WTC11 (cell line): ENCODE results near the gene WDR53. TPM values are rescaled to one million over a fixed set of nuclear protein-coding genes. Genes with fewer than 3 reads are reported as not detected.

Experiments
- ATAC-seq: fragments of 200-7000 bp; cut with Tn5 transposase; 2 replicates; pipeline ENCODE4 v1.10.0; 2021; ENCODE audit warnings: mild to moderate bottlenecking, moderate library complexity
- CTCF ChIA-PET: fragments of 300-600 bp; sonication (Branson Sonifier 250); formaldehyde crosslinking; loops from one replicate; lab custom pipeline; 2021; ENCODE audit warnings: antibody characterized with exemption; lab: Charles Lee
- POLR2A ChIA-PET: fragments of 350-600 bp; sonication (Branson Sonifier 250); formaldehyde crosslinking; loops from one replicate; lab custom pipeline; 2021; ENCODE audit warnings: antibody characterized with exemption; lab: Charles Lee
- DNase-seq: peaks from one replicate; pipeline ENCODE4 v3.0.0; 2021; ENCODE audit warnings: low spot score
- H3K27ac Mint-ChIP-seq: 2 replicates; pipeline ENCODE4 v1.8.0; 2021; ENCODE audit warnings: mixed read lengths
- H3K27me3 Mint-ChIP-seq: 2 replicates; pipeline ENCODE4 v1.8.0; 2021; ENCODE audit warnings: low read depth, mild to moderate bottlenecking, moderate library complexity, mixed read lengths
- H3K36me3 Mint-ChIP-seq: 2 replicates; pipeline ENCODE4 v1.8.0; 2021; ENCODE audit warnings: mixed read lengths
- H3K4me1 Mint-ChIP-seq: 2 replicates; pipeline ENCODE4 v1.8.0; 2022; ENCODE audit warnings: mixed read lengths
- H3K4me3 Mint-ChIP-seq: 2 replicates; pipeline ENCODE4 v1.8.0; 2021; ENCODE audit warnings: mild to moderate bottlenecking, moderate library complexity, mixed read lengths
- H3K9me3 Mint-ChIP-seq: 2 replicates; pipeline ENCODE4 v1.8.0; 2021; ENCODE audit warnings: mixed read lengths
- CREB1 ChIP-seq: sonication (generic); formaldehyde crosslinking; IDR thresholded peaks from 2 replicates; pipeline ENCODE4 v1.8.0; 2023; ENCODE audit warnings: mild to moderate bottlenecking, missing genetic modification reagents
- ELF4 ChIP-seq: sonication (generic); formaldehyde crosslinking; IDR thresholded peaks from 2 replicates; pipeline ENCODE4 v1.8.1; 2022; ENCODE audit warnings: low read depth, mild to moderate bottlenecking, moderate library complexity, missing genetic modification reagents
- EMX1 ChIP-seq: fragments of 250-450 bp; sonication (Bioruptor Pico); IDR thresholded peaks from 2 replicates; pipeline ENCODE4 v1.8.0; 2021; ENCODE audit warnings: mild to moderate bottlenecking
- FOXK1 ChIP-seq: sonication (generic); formaldehyde crosslinking; IDR thresholded peaks from 2 replicates; pipeline ENCODE4 v1.8.0; 2022; ENCODE audit warnings: mild to moderate bottlenecking, moderate library complexity, missing genetic modification reagents
- GRHL2 ChIP-seq: fragments of 250-450 bp; sonication (Bioruptor Pico); IDR thresholded peaks from 2 replicates; pipeline ENCODE4 v1.8.0; 2022; ENCODE audit warnings: mild to moderate bottlenecking, moderate library complexity; ENCODE audit not compliant: insufficient replicate concordance, severe bottlenecking
- HMGXB4 ChIP-seq: sonication (generic); formaldehyde crosslinking; IDR thresholded peaks from 2 replicates; pipeline ENCODE4 v1.8.1; 2023; ENCODE audit warnings: mild to moderate bottlenecking, moderate library complexity, missing genetic modification reagents
- IRF2 ChIP-seq: sonication (generic); formaldehyde crosslinking; IDR thresholded peaks from 2 replicates; pipeline ENCODE4 v1.8.0; 2022; ENCODE audit warnings: low read depth, missing genetic modification reagents, borderline replicate concordance
- MYBL2 ChIP-seq: sonication (generic); formaldehyde crosslinking; IDR thresholded peaks from 2 replicates; pipeline ENCODE4 v1.8.1; 2023; ENCODE audit warnings: mild to moderate bottlenecking, moderate library complexity, missing genetic modification reagents
- NR1H2 ChIP-seq: sonication (generic); formaldehyde crosslinking; IDR thresholded peaks from 2 replicates; pipeline ENCODE4 v1.9.0; 2021; ENCODE audit warnings: mild to moderate bottlenecking, moderate library complexity, missing genetic modification reagents
- NR3C1 ChIP-seq: sonication (generic); formaldehyde crosslinking; conservative IDR thresholded peaks from 2 replicates; pipeline ENCODE4 v1.8.1; 2023; ENCODE audit warnings: low read depth, mild to moderate bottlenecking, missing genetic modification reagents
- PRRX2 ChIP-seq: fragments of 250-450 bp; sonication (Bioruptor Pico); IDR thresholded peaks from 2 replicates; pipeline ENCODE4 v1.8.0; 2021; ENCODE audit warnings: mild to moderate bottlenecking
- TEAD1 ChIP-seq: sonication (generic); formaldehyde crosslinking; IDR thresholded peaks from 2 replicates; pipeline ENCODE4 v1.8.0; 2022; ENCODE audit warnings: mild to moderate bottlenecking, missing genetic modification reagents
- TP53 ChIP-seq: sonication (generic); formaldehyde crosslinking; IDR thresholded peaks from 2 replicates; pipeline ENCODE4 v1.8.1; 2023; ENCODE audit warnings: mild to moderate bottlenecking, missing genetic modification reagents
- ZBTB21 ChIP-seq: sonication (generic); formaldehyde crosslinking; IDR thresholded peaks from 2 replicates; pipeline ENCODE4 v1.8.1; 2023; ENCODE audit warnings: mild to moderate bottlenecking, missing genetic modification reagents, borderline replicate concordance
- ZBTB43 ChIP-seq: sonication (generic); formaldehyde crosslinking; IDR thresholded peaks from 2 replicates; pipeline ENCODE4 v1.8.1; 2023; ENCODE audit warnings: mild to moderate bottlenecking, missing genetic modification reagents
- ZNF263 ChIP-seq: sonication (generic); formaldehyde crosslinking; IDR thresholded peaks from 2 replicates; pipeline ENCODE4 v1.8.1; 2022; ENCODE audit warnings: low read depth, mild to moderate bottlenecking, moderate library complexity, missing genetic modification reagents
- ZNF396 ChIP-seq: fragments of 250-450 bp; sonication (Bioruptor Pico); IDR thresholded peaks from 2 replicates; pipeline ENCODE4 v1.8.0; 2021; ENCODE audit warnings: mild to moderate bottlenecking, moderate library complexity, borderline replicate concordance
- total RNA-seq: library from RNA; stranded (reverse); gene quantifications from 3 replicates; pipeline ENCODE4 v1.2.3, GENCODE V29; 2021
- TF ChIP-seq, protein P1 (sequence below): fragments of 250-450 bp; sonication (Bioruptor Pico); conservative IDR thresholded peaks from 2 replicates; pipeline ENCODE4 v1.9.0; 2021; ENCODE audit warnings: mild to moderate bottlenecking
- TF ChIP-seq, protein P2 (sequence below): sonication (generic); formaldehyde crosslinking; IDR thresholded peaks from 2 replicates; pipeline ENCODE4 v1.8.1; 2022; ENCODE audit warnings: mild to moderate bottlenecking, missing genetic modification reagents, moderate library complexity, borderline replicate concordance
- TF ChIP-seq, protein P3 (sequence below): fragments of 250-450 bp; sonication (Bioruptor Pico); IDR thresholded peaks from 2 replicates; pipeline ENCODE4 v2.1.2; 2022; ENCODE audit warnings: mild to moderate bottlenecking, moderate library complexity
- TF ChIP-seq, protein P4 (sequence below): sonication (generic); formaldehyde crosslinking; IDR thresholded peaks from 2 replicates; pipeline ENCODE4 v1.8.1; 2023; ENCODE audit warnings: mild to moderate bottlenecking, missing genetic modification reagents, moderate library complexity

Gene WDR53
- total RNA-seq, 1 experiment from 2014 or later, result 21.4 TPM

GRCh38 chr3:196517919-196518318 is 50.4 kb downstream of the WDR53 start (continued):
- TF ChIP-seq, protein P1, sequence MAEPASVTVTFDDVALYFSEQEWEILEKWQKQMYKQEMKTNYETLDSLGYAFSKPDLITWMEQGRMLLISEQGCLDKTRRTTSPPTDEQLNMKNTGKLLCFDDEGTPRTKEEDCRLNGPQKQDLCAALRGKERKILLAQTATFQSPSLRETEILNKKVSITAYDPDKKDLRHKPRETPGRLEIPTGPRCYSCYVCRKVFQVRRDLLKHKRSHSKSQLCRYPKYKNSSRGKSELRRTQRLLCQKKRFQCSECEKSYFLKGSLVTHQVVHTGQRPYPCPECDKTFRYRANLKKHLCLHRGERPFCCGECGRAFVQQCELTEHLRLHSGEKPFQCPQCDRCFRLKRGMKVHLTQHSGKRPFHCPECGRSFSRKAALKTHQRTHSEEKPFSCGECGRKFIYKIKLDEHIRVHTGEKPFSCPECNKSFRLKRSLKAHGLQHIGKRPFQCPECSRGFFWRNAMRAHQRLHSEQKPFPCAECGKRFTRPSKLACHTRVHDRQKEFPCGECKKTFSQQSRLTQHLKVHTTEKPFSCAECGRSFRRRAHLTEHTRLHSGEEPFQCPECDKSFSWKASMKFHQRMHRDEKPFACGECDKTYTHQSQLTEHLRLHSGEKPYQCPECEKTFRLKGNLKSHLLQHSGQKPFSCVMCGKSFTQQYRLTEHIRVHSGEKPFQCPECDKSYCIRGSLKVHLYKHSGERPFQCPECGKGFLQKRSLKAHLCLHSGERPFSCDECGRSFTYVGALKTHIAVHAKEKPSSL (CRISPR knock-in tag), result no peak
- no peak for TF ChIP-seq CREB1 (CRISPR knock-in tag)
- TF ChIP-seq, protein P2, sequence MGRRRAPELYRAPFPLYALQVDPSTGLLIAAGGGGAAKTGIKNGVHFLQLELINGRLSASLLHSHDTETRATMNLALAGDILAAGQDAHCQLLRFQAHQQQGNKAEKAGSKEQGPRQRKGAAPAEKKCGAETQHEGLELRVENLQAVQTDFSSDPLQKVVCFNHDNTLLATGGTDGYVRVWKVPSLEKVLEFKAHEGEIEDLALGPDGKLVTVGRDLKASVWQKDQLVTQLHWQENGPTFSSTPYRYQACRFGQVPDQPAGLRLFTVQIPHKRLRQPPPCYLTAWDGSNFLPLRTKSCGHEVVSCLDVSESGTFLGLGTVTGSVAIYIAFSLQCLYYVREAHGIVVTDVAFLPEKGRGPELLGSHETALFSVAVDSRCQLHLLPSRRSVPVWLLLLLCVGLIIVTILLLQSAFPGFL, result no peak
- TF ChIP-seq, protein P3, sequence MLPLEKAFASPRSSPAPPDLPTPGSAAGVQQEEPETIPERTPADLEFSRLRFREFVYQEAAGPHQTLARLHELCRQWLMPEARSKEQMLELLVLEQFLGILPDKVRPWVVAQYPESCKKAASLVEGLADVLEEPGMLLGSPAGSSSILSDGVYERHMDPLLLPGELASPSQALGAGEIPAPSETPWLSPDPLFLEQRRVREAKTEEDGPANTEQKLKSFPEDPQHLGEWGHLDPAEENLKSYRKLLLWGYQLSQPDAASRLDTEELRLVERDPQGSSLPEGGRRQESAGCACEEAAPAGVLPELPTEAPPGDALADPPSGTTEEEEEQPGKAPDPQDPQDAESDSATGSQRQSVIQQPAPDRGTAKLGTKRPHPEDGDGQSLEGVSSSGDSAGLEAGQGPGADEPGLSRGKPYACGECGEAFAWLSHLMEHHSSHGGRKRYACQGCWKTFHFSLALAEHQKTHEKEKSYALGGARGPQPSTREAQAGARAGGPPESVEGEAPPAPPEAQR (CRISPR knock-in tag), result no peak
- TF ChIP-seq, all 79 proteins: peak for 0

DNA sequence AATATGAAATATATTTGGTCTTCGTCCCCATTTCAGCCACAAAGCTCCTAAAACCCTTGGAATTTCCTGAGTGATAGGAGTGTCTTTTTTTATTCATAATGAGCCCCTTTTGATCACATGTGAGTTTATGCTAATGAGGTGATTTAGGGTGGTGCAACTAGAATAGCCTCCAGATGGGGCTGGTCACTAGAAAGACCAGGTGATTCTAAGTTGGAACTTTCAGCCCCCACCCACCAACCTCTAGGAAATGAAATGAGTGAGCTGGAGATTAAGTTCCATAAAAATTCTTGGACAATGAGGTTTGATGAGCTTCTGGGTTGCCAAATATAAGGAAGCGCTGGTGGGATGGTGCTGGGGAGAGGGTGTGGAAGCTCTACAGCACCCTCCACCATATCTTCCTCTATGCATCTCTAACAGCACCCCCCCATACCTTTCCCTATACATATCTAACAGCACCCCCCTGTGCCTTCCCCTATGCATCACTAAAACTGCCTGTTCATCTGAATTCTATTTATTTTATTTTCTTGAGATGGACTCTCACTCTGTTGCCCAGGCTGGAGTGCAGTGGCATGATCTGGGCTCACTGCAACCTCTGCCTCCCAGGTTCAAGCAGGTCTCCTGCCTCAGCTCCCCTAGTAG is 51.1 kb downstream of the WDR53 start:
- Mint-ChIP-seq H3K27me3 (peaks cover 18% of the 10 kb centered on the region), H3K4me3 (no peak overlapping the region), H3K9me3 (peaks cover 64% of the 10 kb centered on the region), H3K4me1 (peaks cover 8% of the 10 kb centered on the region), H3K27ac (no peak overlapping the region), H3K36me3 (peaks cover 51% of the 10 kb centered on the region)
- TF ChIP-seq GRHL2, result no peak
- TF ChIP-seq, protein P4, sequence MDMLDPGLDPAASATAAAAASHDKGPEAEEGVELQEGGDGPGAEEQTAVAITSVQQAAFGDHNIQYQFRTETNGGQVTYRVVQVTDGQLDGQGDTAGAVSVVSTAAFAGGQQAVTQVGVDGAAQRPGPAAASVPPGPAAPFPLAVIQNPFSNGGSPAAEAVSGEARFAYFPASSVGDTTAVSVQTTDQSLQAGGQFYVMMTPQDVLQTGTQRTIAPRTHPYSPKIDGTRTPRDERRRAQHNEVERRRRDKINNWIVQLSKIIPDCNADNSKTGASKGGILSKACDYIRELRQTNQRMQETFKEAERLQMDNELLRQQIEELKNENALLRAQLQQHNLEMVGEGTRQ (CRISPR knock-in tag), result no peak
- DNase-seq, result no peak
- POLR2A ChIA-PET, result no interaction called here
- peak; percentile 23; the same call in 1 of the 2 replicates for ATAC-seq
- CTCF ChIA-PET, result interaction anchor here (0.6 to 3.6 kb wide), 4 partner anchors 12 to 264 kb away, joined by 3 to 12 read pairs (median 5); no protein-coding TSS in a partner anchor

- Mint-ChIP-seq H3K4me3 (no peak within 1 kb of the TSS), H3K27me3 (peaks cover 13% of the 10 kb centered on the region), H3K9me3 (peaks cover 42% of the 10 kb centered on the region), H3K36me3 (peaks cover 32% of the 10 kb centered on the region), H3K4me1 (peaks cover 8% of the 10 kb centered on the region), H3K27ac (no peak within 1 kb of the TSS)
- TF ChIP-seq PRRX2 (CRISPR knock-in tag), result no peak
- no peak for TF ChIP-seq FOXK1 (CRISPR knock-in tag)
- TF ChIP-seq TP53 (CRISPR knock-in tag), result no peak
- TF ChIP-seq ZBTB21 (CRISPR knock-in tag), result no peak
- no peak for TF ChIP-seq MYBL2
- no peak for TF ChIP-seq GRHL2
- no peak for TF ChIP-seq NR1H2 (CRISPR knock-in tag)
- no peak for TF ChIP-seq TEAD1 (CRISPR knock-in tag)
- no peak for TF ChIP-seq ELF4 (CRISPR knock-in tag)
- no peak for TF ChIP-seq ZNF263 (CRISPR knock-in tag)
- TF ChIP-seq NR3C1, result no peak
- no peak for TF ChIP-seq HMGXB4 (CRISPR knock-in tag)
- TF ChIP-seq IRF2 (CRISPR knock-in tag), result no peak
- no peak for TF ChIP-seq ZBTB43 (CRISPR knock-in tag)
- TF ChIP-seq ZNF396 (CRISPR knock-in tag), result no peak
- no peak for TF ChIP-seq EMX1
- no peak for ATAC-seq
- ChIA-PET POLR2A (no interaction called here), CTCF (interaction anchor here (3.1 kb wide), 1 partner anchor 8 kb away, joined by 12 read pairs; no protein-coding TSS in a partner anchor)
- DNase-seq, result no peak
Measured at GRCh38 chr3:196514913-196515621, 53.3 kb downstream of the WDR53 start, which contains the start of gene SMCO1. Gene SMCO1, minus strand, starts transcription at chr3:196515346. Its CDS starts 137 bp downstream, at chr3:196515209.
